ENCODE data around the gene RORC. TPM values are rescaled to one million over a fixed set of nuclear protein-coding genes. Genes with fewer than 3 reads are reported as not detected.

Gene RORC
- total RNA-seq, 2 donors from 2014 or later, result 32.3 to 51.4 TPM

- Histone ChIP-seq H3K27me3 (no peaks in the 10 kb centered on the region), H3K4me1 (no peaks in the 10 kb centered on the region), H3K27ac (no peak overlapping the region), H3K36me3 (replicated peaks in 1 of 2; ENCODE audit: insufficient read depth in 1 of 2, low read depth in 2 of 2) (peaks cover 0 to 3% of the 10 kb centered on the region in 2 donors), H3K4me3 (no peak overlapping the region), H3K9me3 (no peaks in the 10 kb centered on the region)
- no peak for TF ChIP-seq CTCF (IDR thresholded peaks at IDR 0.05)
- WGBS, 2 donors, result 79 to 84% methylated on average over 4 of the region's 4 CpGs
- no peak for DNase-seq
- no peak for ATAC-seq
- intact Hi-C loops (cut with DNase I), result no loop called here
Measured at GRCh38 chr1:151779852-151780251, 51.8 kb downstream of the RORC start.

- Histone ChIP-seq H3K36me3 (replicated peaks in 1 of 2; ENCODE audit: insufficient read depth in 1 of 2, low read depth in 2 of 2) (peaks cover 0 to 6% of the 10 kb centered on the region in 2 donors), H3K4me1 (no peaks in the 10 kb centered on the region), H3K4me3 (no peak overlapping the region), H3K27ac (no peak overlapping the region), H3K27me3 (no peaks in the 10 kb centered on the region), H3K9me3 (no peaks in the 10 kb centered on the region)
- no peak for TF ChIP-seq POLR2A (IDR thresholded peaks at IDR 0.05)
- no peak for TF ChIP-seq CTCF (IDR thresholded peaks at IDR 0.05)
- 89 to 96% methylated on average over 4 of the region's 4 CpGs for WGBS, 2 donors
- no peak for DNase-seq
- intact Hi-C loops (cut with DNase I), result no loop called here
- no peak for ATAC-seq
Measured at GRCh38 chr1:151777317-151777716, 54.3 kb downstream of the RORC start.

GRCh38 chr1:151776665-151777062, 54.9 kb downstream of the RORC start:
- DNase-seq (no peak), ATAC-seq (no peak)
- Histone ChIP-seq H3K4me1 (no peaks in the 10 kb centered on the region), H3K9me3 (no peaks in the 10 kb centered on the region), H3K27ac (no peak overlapping the region), H3K36me3 (replicated peaks in 1 of 2; ENCODE audit: insufficient read depth in 1 of 2, low read depth in 2 of 2) (peaks cover 0 to 6% of the 10 kb centered on the region in 2 donors), H3K4me3 (no peak overlapping the region), H3K27me3 (no peaks in the 10 kb centered on the region)
- TF ChIP-seq CTCF (IDR thresholded peaks at IDR 0.05), result no peak
- TF ChIP-seq POLR2A (IDR thresholded peaks at IDR 0.05), result no peak
- intact Hi-C loops (cut with DNase I), result no loop called here
- WGBS, 2 donors, result 76 to 98% methylated on average over 3 of the region's 3 CpGs

GRCh38 chr1:151775894-151776664, 55.5 kb downstream of the RORC start:
- peaks cover 0 to 6% of the 10 kb centered on the region in 2 donors for H3K36me3 ChIP-seq (replicated peaks in 1 of 2; ENCODE audit: insufficient read depth in 1 of 2, low read depth in 2 of 2)
- intact Hi-C loops (cut with DNase I), result no loop called here
- DNase-seq (no peak), ATAC-seq (no peak)
- no peaks in the 10 kb centered on the region for H3K27me3 ChIP-seq
- H3K4me1 ChIP-seq, result no peaks in the 10 kb centered on the region
- no peaks in the 10 kb centered on the region for H3K9me3 ChIP-seq
- no peak overlapping the region for H3K4me3 ChIP-seq
- WGBS, 2 donors, result 73 to 84% methylated on average over 7 of the region's 7 CpGs
- TF ChIP-seq CTCF (IDR thresholded peaks at IDR 0.05) (no peak), POLR2A (IDR thresholded peaks at IDR 0.05) (no peak)
- H3K27ac ChIP-seq, result no peak overlapping the region
